WTC11 (cell line): ENCODE measurements around the gene IGSF9B.

Experiments used
- CBFB ChIP-seq: sonication (generic); formaldehyde crosslinking; IDR thresholded peaks from 2 replicates; pipeline ENCODE4 v1.8.1; 2022; ENCODE audit warnings: mild to moderate bottlenecking, low read depth, missing genetic modification reagents
- CREB1 ChIP-seq: sonication (generic); formaldehyde crosslinking; IDR thresholded peaks from 2 replicates; pipeline ENCODE4 v1.8.0; 2023; ENCODE audit warnings: mild to moderate bottlenecking, missing genetic modification reagents
- CTCF ChIP-seq: fragments of 200-600 bp; IDR thresholded peaks from 2 replicates; pipeline ENCODE4 v1.8.0; 2022; ENCODE audit warnings: antibody characterized with exemption
- E2F4 ChIP-seq: sonication (generic); formaldehyde crosslinking; IDR thresholded peaks from 2 replicates; pipeline ENCODE4 v1.8.1; 2022; ENCODE audit warnings: low read depth, mild to moderate bottlenecking, moderate library complexity, missing genetic modification reagents, borderline replicate concordance
- ELF4 ChIP-seq: sonication (generic); formaldehyde crosslinking; IDR thresholded peaks from 2 replicates; pipeline ENCODE4 v1.8.1; 2022; ENCODE audit warnings: low read depth, mild to moderate bottlenecking, moderate library complexity, missing genetic modification reagents
- IRF2 ChIP-seq: sonication (generic); formaldehyde crosslinking; IDR thresholded peaks from 2 replicates; pipeline ENCODE4 v1.8.0; 2022; ENCODE audit warnings: low read depth, missing genetic modification reagents, borderline replicate concordance
- KAT7 ChIP-seq: sonication (generic); formaldehyde crosslinking; IDR thresholded peaks from 2 replicates; pipeline ENCODE4 v1.8.1; 2023; ENCODE audit warnings: missing genetic modification reagents, mild to moderate bottlenecking, borderline replicate concordance
- RELA ChIP-seq: sonication (generic); formaldehyde crosslinking; IDR thresholded peaks from 2 replicates; pipeline ENCODE4 v1.8.1; 2022; ENCODE audit warnings: missing genetic modification reagents, mild to moderate bottlenecking, borderline replicate concordance
- RORB ChIP-seq: fragments of 250-450 bp; sonication (Bioruptor Pico); IDR thresholded peaks from 2 replicates; pipeline ENCODE4 v1.9.0; 2021; ENCODE audit warnings: mild to moderate bottlenecking
- TF ChIP-seq, protein P1 (sequence below): sonication (generic); formaldehyde crosslinking; IDR thresholded peaks from 2 replicates; pipeline ENCODE4 v1.8.1; 2023; ENCODE audit warnings: mild to moderate bottlenecking, missing genetic modification reagents, moderate library complexity
- TF ChIP-seq, protein P2 (sequence below): sonication (generic); formaldehyde crosslinking; IDR thresholded peaks from 2 replicates; pipeline ENCODE4 v1.8.0; 2022; ENCODE audit warnings: mild to moderate bottlenecking, missing genetic modification reagents
- TF ChIP-seq, protein P3 (sequence below): fragments of 250-450 bp; sonication (Bioruptor Pico); conservative IDR thresholded peaks from 2 replicates; pipeline ENCODE4 v1.9.0; 2021; ENCODE audit warnings: mild to moderate bottlenecking

DNA sequence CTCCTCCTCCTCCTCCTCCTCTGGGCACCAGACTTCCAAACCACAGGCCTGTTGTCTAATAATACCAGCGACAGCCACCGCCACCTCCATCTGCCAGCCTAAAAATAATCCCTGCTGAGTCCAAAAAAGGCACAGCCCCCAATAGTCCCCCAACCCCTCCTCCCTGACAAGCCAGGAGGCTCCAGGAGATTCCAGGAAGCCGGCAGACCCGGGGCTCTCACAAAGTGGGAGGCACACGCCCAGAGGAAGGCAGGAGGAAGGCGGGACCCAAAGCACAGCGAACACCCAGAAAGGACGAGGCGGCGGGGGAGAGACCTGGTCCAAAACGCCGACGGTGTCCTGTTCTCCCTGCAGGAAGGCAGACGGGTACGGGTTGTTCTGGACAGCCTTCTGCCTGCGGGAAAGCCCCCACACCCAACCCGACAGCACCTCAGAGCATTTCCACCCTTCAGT is 5.9 kb downstream of the IGSF9B start:
- TF ChIP-seq RELA (CRISPR knock-in tag) (no peak), IRF2 (CRISPR knock-in tag) (no peak), KAT7 (CRISPR knock-in tag) (no peak), CTCF (no peak), CBFB (CRISPR knock-in tag) (no peak), RORB (CRISPR knock-in tag) (no peak), E2F4 (CRISPR knock-in tag) (no peak), ELF4 (CRISPR knock-in tag) (no peak), CREB1 (CRISPR knock-in tag) (no peak)
- TF ChIP-seq, protein P1, sequence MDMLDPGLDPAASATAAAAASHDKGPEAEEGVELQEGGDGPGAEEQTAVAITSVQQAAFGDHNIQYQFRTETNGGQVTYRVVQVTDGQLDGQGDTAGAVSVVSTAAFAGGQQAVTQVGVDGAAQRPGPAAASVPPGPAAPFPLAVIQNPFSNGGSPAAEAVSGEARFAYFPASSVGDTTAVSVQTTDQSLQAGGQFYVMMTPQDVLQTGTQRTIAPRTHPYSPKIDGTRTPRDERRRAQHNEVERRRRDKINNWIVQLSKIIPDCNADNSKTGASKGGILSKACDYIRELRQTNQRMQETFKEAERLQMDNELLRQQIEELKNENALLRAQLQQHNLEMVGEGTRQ (CRISPR knock-in tag) = no peak
- TF ChIP-seq, protein P2, sequence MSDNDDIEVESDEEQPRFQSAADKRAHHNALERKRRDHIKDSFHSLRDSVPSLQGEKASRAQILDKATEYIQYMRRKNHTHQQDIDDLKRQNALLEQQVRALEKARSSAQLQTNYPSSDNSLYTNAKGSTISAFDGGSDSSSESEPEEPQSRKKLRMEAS = no peak
- TF ChIP-seq, protein P3, sequence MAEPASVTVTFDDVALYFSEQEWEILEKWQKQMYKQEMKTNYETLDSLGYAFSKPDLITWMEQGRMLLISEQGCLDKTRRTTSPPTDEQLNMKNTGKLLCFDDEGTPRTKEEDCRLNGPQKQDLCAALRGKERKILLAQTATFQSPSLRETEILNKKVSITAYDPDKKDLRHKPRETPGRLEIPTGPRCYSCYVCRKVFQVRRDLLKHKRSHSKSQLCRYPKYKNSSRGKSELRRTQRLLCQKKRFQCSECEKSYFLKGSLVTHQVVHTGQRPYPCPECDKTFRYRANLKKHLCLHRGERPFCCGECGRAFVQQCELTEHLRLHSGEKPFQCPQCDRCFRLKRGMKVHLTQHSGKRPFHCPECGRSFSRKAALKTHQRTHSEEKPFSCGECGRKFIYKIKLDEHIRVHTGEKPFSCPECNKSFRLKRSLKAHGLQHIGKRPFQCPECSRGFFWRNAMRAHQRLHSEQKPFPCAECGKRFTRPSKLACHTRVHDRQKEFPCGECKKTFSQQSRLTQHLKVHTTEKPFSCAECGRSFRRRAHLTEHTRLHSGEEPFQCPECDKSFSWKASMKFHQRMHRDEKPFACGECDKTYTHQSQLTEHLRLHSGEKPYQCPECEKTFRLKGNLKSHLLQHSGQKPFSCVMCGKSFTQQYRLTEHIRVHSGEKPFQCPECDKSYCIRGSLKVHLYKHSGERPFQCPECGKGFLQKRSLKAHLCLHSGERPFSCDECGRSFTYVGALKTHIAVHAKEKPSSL = no peak
